ENCODE measurements around the gene DNASE2B.

Gene DNASE2B

GRCh38 chr1:84425150-84425896, 27.0 kb downstream of the DNASE2B start:
- H3K9ac ChIP-seq, result peak overlapping the region in 3 of 11 experiments; percentile 22 to 45 (median 35); a peak in 4 of 22 replicates
- no peak for TF ChIP-seq Cebpa-rat (IDR thresholded peaks at IDR 0.05)
- no peaks in the 10 kb centered on the region; a peak in 1 of 22 replicates for H4K20me1 ChIP-seq
- no peaks in the 10 kb centered on the region for H3K36me3 ChIP-seq
- peaks cover 0 to 38% (median 3%) of the 10 kb centered on the region in 10 experiments; a peak in 10 of 20 replicates for H3K4me1 ChIP-seq
- peak overlapping the region in 5 of 11 experiments; percentile 20 to 60 (median 57); a peak in 8 of 22 replicates for H3K4me2 ChIP-seq
- H3K9me3 ChIP-seq (replicated peaks in 1 of 11), result peaks cover 7 to 15% (median 11%) of the 10 kb centered on the region in 11 experiments; a peak in 19 of 22 replicates
- peak overlapping the region in 6 of 11 experiments; percentile 19 to 82 (median 57); a peak in 10 of 22 replicates for H3K27ac ChIP-seq
- no peaks in the 10 kb centered on the region for H3K27me3 ChIP-seq
- no peak overlapping the region for H3K4me3 ChIP-seq

GRCh38 chr1:84426376-84426775, 28.1 kb downstream of the DNASE2B start:
- TF ChIP-seq Cebpa-rat (IDR thresholded peaks at IDR 0.05), result no peak
- no peaks in the 10 kb centered on the region for H3K36me3 ChIP-seq

GRCh38 chr1:84427250-84428188, 29.2 kb downstream of the DNASE2B start:
- H3K4me3 ChIP-seq, result no peak overlapping the region
- no peaks in the 10 kb centered on the region for H3K27me3 ChIP-seq
- no peak for TF ChIP-seq Cebpa-rat (IDR thresholded peaks at IDR 0.05)
- H3K4me1 ChIP-seq, result peaks cover 0 to 53% (median 3%) of the 10 kb centered on the region in 10 experiments; a peak in 10 of 20 replicates
- H3K36me3 ChIP-seq, result no peaks in the 10 kb centered on the region
- H4K20me1 ChIP-seq, result no peaks in the 10 kb centered on the region; a peak in 1 of 22 replicates
- 0 out of 22 replicates have a peak overlapping the region, but pooled peaks of 1 of the 11 experiments have one; percentile 74 for H3K27ac ChIP-seq
- H3K9ac ChIP-seq, result no peak overlapping the region
- H3K4me2 ChIP-seq, result no peak overlapping the region
- H3K9me3 ChIP-seq (replicated peaks in 1 of 11), result peaks cover 10 to 22% (median 14%) of the 10 kb centered on the region in 11 experiments; a peak in 19 of 22 replicates

More at GRCh38 chr1:84426376-84426775, 28.1 kb downstream of the DNASE2B start:
- peak overlapping the region in 3 of 11 experiments; percentile 42 to 57 (median 57); a peak in 4 of 22 replicates for H3K4me2 ChIP-seq
- H3K9me3 ChIP-seq (replicated peaks in 1 of 11), result peaks cover 10 to 22% (median 14%) of the 10 kb centered on the region in 11 experiments; a peak in 19 of 22 replicates
- no peak overlapping the region for H3K4me3 ChIP-seq
- H3K27ac ChIP-seq, result peak overlapping the region in 5 of 11 experiments; percentile 50 to 82 (median 59); a peak in 7 of 22 replicates
- H3K27me3 ChIP-seq, result no peaks in the 10 kb centered on the region
- peaks cover 0 to 47% (median 3%) of the 10 kb centered on the region in 10 experiments; a peak in 10 of 20 replicates for H3K4me1 ChIP-seq
- no peaks in the 10 kb centered on the region; a peak in 1 of 22 replicates for H4K20me1 ChIP-seq
- peak overlapping the region in 1 of 11 experiments; percentile 22; a peak in 2 of 22 replicates for H3K9ac ChIP-seq

GRCh38 chr1:84428235-84428634, 30.0 kb downstream of the DNASE2B start:
- Histone ChIP-seq H3K4me3 (no peak overlapping the region), H3K27ac (no peak overlapping the region), H3K36me3 (no peaks in the 10 kb centered on the region), H3K9ac (no peak overlapping the region), H3K27me3 (no peaks in the 10 kb centered on the region), H3K9me3 (replicated peaks in 1 of 11) (peaks cover 10 to 22% (median 14%) of the 10 kb centered on the region in 11 experiments; a peak in 19 of 22 replicates), H3K4me1 (peaks cover under 1 to 54% (median 4%) of the 10 kb centered on the region in 10 experiments; a peak in 13 of 20 replicates), H4K20me1 (no peaks in the 10 kb centered on the region), H3K4me2 (no peak overlapping the region)
- no peak for TF ChIP-seq Cebpa-rat (IDR thresholded peaks at IDR 0.05)

DNA sequence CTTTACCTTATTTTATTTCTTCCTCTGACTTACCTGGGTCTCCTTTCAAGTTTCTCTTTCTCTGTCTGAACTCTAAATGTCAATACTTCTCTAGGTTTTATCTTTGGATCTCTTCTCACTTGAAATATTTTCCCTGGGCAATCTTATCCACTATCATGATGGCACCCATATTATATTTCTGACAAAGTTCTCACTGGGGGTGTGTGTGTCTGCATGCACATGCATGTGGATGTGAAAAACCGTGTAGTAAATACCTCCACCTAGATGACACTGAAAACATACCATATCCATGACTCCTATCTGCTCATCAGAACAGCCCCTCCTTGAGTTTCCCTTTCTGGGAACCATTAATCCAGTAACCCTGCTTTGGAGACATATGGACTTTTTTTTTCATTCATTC, 30.9 kb downstream of the DNASE2B start:
- no peaks in the 10 kb centered on the region for H3K27me3 ChIP-seq
- no peak overlapping the region for H3K27ac ChIP-seq
- peaks cover 10 to 22% (median 14%) of the 10 kb centered on the region in 11 experiments; a peak in 19 of 22 replicates for H3K9me3 ChIP-seq (replicated peaks in 1 of 11)
- H3K9ac ChIP-seq, result no peak overlapping the region
- no peak overlapping the region; a peak in 1 of 22 replicates for H3K4me2 ChIP-seq
- H3K36me3 ChIP-seq, result no peaks in the 10 kb centered on the region
- no peaks in the 10 kb centered on the region for H4K20me1 ChIP-seq
- H3K4me3 ChIP-seq, result no peak overlapping the region
- H3K4me1 ChIP-seq, result peaks cover 4 to 62% (median 8%) of the 10 kb centered on the region in 10 experiments; a peak in 13 of 20 replicates
- TF ChIP-seq Cebpa-rat (IDR thresholded peaks at IDR 0.05), result no peak

- Histone ChIP-seq H4K20me1 (no peaks in the 10 kb centered on the region), H3K36me3 (no peaks in the 10 kb centered on the region), H3K9me3 (replicated peaks in 1 of 11) (peaks cover 10 to 22% (median 14%) of the 10 kb centered on the region in 11 experiments; a peak in 19 of 22 replicates), H3K4me1 (peaks cover 4 to 65% (median 15%) of the 10 kb centered on the region in 10 experiments; a peak in 14 of 20 replicates), H3K4me2 (peak overlapping the region in 4 of 11 experiments; percentile 11 to 82 (median 40); a peak in 7 of 22 replicates), H3K9ac (peak overlapping the region in 1 of 11 experiments; percentile 74; a peak in 1 of 22 replicates), H3K27ac (peak overlapping the region in 4 of 11 experiments; percentile 43 to 85 (median 58); a peak in 9 of 22 replicates), H3K4me3 (peak overlapping the region in 1 of 10 experiments; percentile 10; a peak in 1 of 20 replicates), H3K27me3 (no peaks in the 10 kb centered on the region)
- no peak for TF ChIP-seq Cebpa-rat (IDR thresholded peaks at IDR 0.05)
Measured at GRCh38 chr1:84430546-84430945, 32.3 kb downstream of the DNASE2B start.

- peak overlapping the region in 4 of 10 experiments; percentile 30 to 51 (median 39); a peak in 4 of 20 replicates for H3K4me3 ChIP-seq
- peaks cover 15 to 76% (median 37%) of the 10 kb centered on the region in 10 experiments; a peak in 19 of 20 replicates for H3K4me1 ChIP-seq
- H3K9ac ChIP-seq, result peak overlapping the region in 6 of 11 experiments; percentile 16 to 73 (median 64); a peak in 10 of 22 replicates
- no peak for TF ChIP-seq Cebpa-rat (IDR thresholded peaks at IDR 0.05)
- H3K27ac ChIP-seq, result peak overlapping the region in 8 of 11 experiments; percentile 8 to 81 (median 61); a peak in 10 of 22 replicates
- peaks cover 10 to 22% (median 14%) of the 10 kb centered on the region in 11 experiments; a peak in 19 of 22 replicates for H3K9me3 ChIP-seq (replicated peaks in 1 of 11)
- peak overlapping the region; percentile 15 to 86 (median 45); a peak in 20 of 22 replicates for H3K4me2 ChIP-seq
- H3K27me3 ChIP-seq, result no peaks in the 10 kb centered on the region
- no peaks in the 10 kb centered on the region for H4K20me1 ChIP-seq
- H3K36me3 ChIP-seq, result no peaks in the 10 kb centered on the region
Measured at GRCh38 chr1:84433258-84434080, 35.2 kb downstream of the DNASE2B start.
